HG03039 (cell line): ENCODE measurements around the gene NFE2L2.
"Not testable (repeated sequence)": the region's sequence is repeated elsewhere in the genome, so short reads cannot be mapped to it uniquely, and the experiment has no call there.

Experiments
- ATAC-seq: cut with Tn5 transposase; IDR thresholded peaks from one replicate; pipeline ENCODE4 v1.9.1; 2021; ENCODE audit warnings: mild to moderate bottlenecking, moderate library complexity; ENCODE audit not compliant: unreplicated experiment

NFE2L2 gene

GRCh38 chr2:177204417-177204816, 60.1 kb downstream of the NFE2L2 start:
- no peak for ATAC-seq

- no peak for ATAC-seq
These were observed 62.6 kb downstream of the NFE2L2 start for GRCh38 chr2:177201919-177202346.

- ATAC-seq, result not testable (repeated sequence)
These were observed 64.1 kb downstream of the NFE2L2 start for GRCh38 chr2:177200419-177200818.

- ATAC-seq, result no peak
These were observed 69.3 kb downstream of the NFE2L2 start for GRCh38 chr2:177195194-177195593.

- ATAC-seq, result no peak
These were observed 71.3 kb downstream of the NFE2L2 start for GRCh38 chr2:177193240-177193639.

GRCh38 chr2:177192788-177193187, 71.7 kb downstream of the NFE2L2 start:
- no peak for ATAC-seq

GRCh38 chr2:177190941-177191340, 73.6 kb downstream of the NFE2L2 start:
- ATAC-seq, result no peak

- no peak for ATAC-seq
These were observed 75.8 kb downstream of the NFE2L2 start for GRCh38 chr2:177188482-177189469.

GRCh38 chr2:177187631-177188312, 76.8 kb downstream of the NFE2L2 start:
- no peak for ATAC-seq

- not testable (repeated sequence) for ATAC-seq
These were observed 78.5 kb downstream of the NFE2L2 start for GRCh38 chr2:177186038-177186437.

- ATAC-seq, result no peak
These were observed 79.9 kb downstream of the NFE2L2 start for GRCh38 chr2:177184606-177185005.

- ATAC-seq, result no peak
These were observed 80.7 kb downstream of the NFE2L2 start for GRCh38 chr2:177183860-177184259.
